Transverse colon (tissue), 4 donors: ENCODE measurements around the gene GSTT2B.
"Not testable (repeated sequence)": the region's sequence is repeated elsewhere in the genome, so short reads cannot be mapped to it uniquely, and the experiment has no call there.

Experiments used
- CTCF ChIP-seq, 5 experiments: fragments of 200-600 bp in 3 of 5; fragments of 450-650 bp in 2 of 5; sonication (generic) in 3 of 5; IDR thresholded peaks; 1 replicate in 2 of 5; 2 replicates in 3 of 5; pipeline ENCODE4 v1.5.1; 2016 to 2017; ENCODE audit warnings: antibody characterized with exemption in 5 of 5, inconsistent platforms in 3 of 5, mild to moderate bottlenecking in 2 of 5, moderate library complexity in 1 of 5
- EP300 ChIP-seq: sonication (generic); formaldehyde crosslinking; IDR thresholded peaks from one replicate; pipeline ENCODE4 v1.6.1; 2017; ENCODE audit warnings: antibody characterized with exemption, low read depth
- POLR2AphosphoS5 ChIP-seq, 3 donors: sonication (generic); formaldehyde crosslinking; IDR thresholded peaks; one replicate each; pipeline ENCODE4 v1.6.1; 2016; ENCODE audit warnings: antibody characterized with exemption in 3 of 3

- TF ChIP-seq EP300; POLR2AphosphoS5 (IDR thresholded peaks at IDR 0.05); CTCF (IDR thresholded peaks at IDR 0.05): not testable (repeated sequence)
Observed at GRCh38 chr22:23974345-23974744, 13.3 kb upstream of the GSTT2B start, which contains the start of gene DDT.
